CD4-positive, CD25-positive, alpha-beta regulatory T cell (primary cell): ENCODE results near the gene CERS6. TPM values are rescaled to one million over a fixed set of nuclear protein-coding genes. Genes with fewer than 3 reads are reported as not detected.
A peak's percentile ranks its signal among the peaks of the same experiment; 100 is the strongest.
"Not testable (repeated sequence)": the region's sequence is repeated elsewhere in the genome, so short reads cannot be mapped to it uniquely, and the experiment has no call there.

Experiments
- ATAC-seq, 2 donors: fragments of 150-1000 bp; cut with Tn5 transposase; one replicate each; pipeline ENCODE4 v1.10.0; 2021; ENCODE audit warnings: low read depth in 2 of 2, moderate number of reproducible peaks in 2 of 2, moderate library complexity in 1 of 2
- DNase-seq, 3 donors: peaks; one replicate each; pipeline versions ENCODE4 v3.0.0 to v3.0.0-alpha.2; 2012 to 2022; ENCODE audit warnings: mixed read lengths in 1 of 3
- H3K27ac ChIP-seq: one replicate; pipeline ENCODE4 v1.7.0; 2013; ENCODE audit warnings: mild to moderate bottlenecking, low read length; ENCODE audit not compliant: insufficient read depth, poor library complexity, severe bottlenecking
- H3K27me3 ChIP-seq: one replicate; pipeline ENCODE4 v1.7.0; 2013; ENCODE audit warnings: low read length; ENCODE audit not compliant: control insufficient read depth, insufficient read depth
- H3K36me3 ChIP-seq: one replicate; pipeline ENCODE4 v1.7.0; 2013; ENCODE audit warnings: mild to moderate bottlenecking, low read length, moderate library complexity; ENCODE audit not compliant: control insufficient read depth, insufficient read depth
- H3K4me1 ChIP-seq: 2 replicates; pipeline ENCODE4 v1.7.0; 2013; ENCODE audit warnings: mild to moderate bottlenecking, low read length; ENCODE audit not compliant: insufficient read depth, control insufficient read depth, poor library complexity, severe bottlenecking
- H3K4me3 ChIP-seq: one replicate; pipeline ENCODE4 v1.7.0; 2013; ENCODE audit warnings: low read depth, mild to moderate bottlenecking, low read length, moderate library complexity
- H3K9me3 ChIP-seq, 2 experiments: 1 replicate in 1 of 2; 2 replicates in 1 of 2; pipeline ENCODE4 v1.7.0; 2013; ENCODE audit warnings: low read length in 2 of 2, mild to moderate bottlenecking in 1 of 2, moderate library complexity in 1 of 2; ENCODE audit not compliant: control insufficient read depth in 2 of 2
- H3K27ac Mint-ChIP-seq, 3 donors: one replicate each; pipeline ENCODE4 v1.8.0; 2020 to 2022; ENCODE audit warnings: mild to moderate bottlenecking in 3 of 3, mixed read lengths in 3 of 3, moderate library complexity in 2 of 3
- H3K27me3 Mint-ChIP-seq: one replicate; pipeline ENCODE4 v1.8.0; 2022; ENCODE audit warnings: mild to moderate bottlenecking, mixed read lengths
- H3K36me3 Mint-ChIP-seq: one replicate; pipeline ENCODE4 v1.8.0; 2020; ENCODE audit warnings: mixed read lengths
- H3K4me1 Mint-ChIP-seq, 4 donors: one replicate each; pipeline ENCODE4 v1.8.0; 2020 to 2022; ENCODE audit warnings: mixed read lengths in 4 of 4, mild to moderate bottlenecking in 1 of 4
- H3K4me3 Mint-ChIP-seq, 4 donors: one replicate each; pipeline ENCODE4 v1.8.0; 2020 to 2022; ENCODE audit warnings: mild to moderate bottlenecking in 4 of 4, mixed read lengths in 4 of 4, moderate library complexity in 3 of 4
- H3K9me3 Mint-ChIP-seq, 7 donors: one replicate each; pipeline ENCODE4 v1.8.0; 2020 to 2022; ENCODE audit warnings: mixed read lengths in 7 of 7, mild to moderate bottlenecking in 3 of 7, moderate library complexity in 2 of 7
- polyA plus RNA-seq, 4 donors: library from polyadenylated mRNA; unstranded; fragments of 300-500 nt; fragmentation: Illumina TruSeq; gene quantifications; one replicate each; pipeline ENCODE4 v1.2.3, GENCODE V29; 2021
- total RNA-seq: library from RNA; stranded (reverse); gene quantifications from one replicate; pipeline ENCODE4 v1.2.3, GENCODE V29; 2022

CERS6 gene
- total and polyA plus RNA-seq, 5 donors from 2014 or later, result 1.3 to 5.3 (median 3.6) TPM

DNA sequence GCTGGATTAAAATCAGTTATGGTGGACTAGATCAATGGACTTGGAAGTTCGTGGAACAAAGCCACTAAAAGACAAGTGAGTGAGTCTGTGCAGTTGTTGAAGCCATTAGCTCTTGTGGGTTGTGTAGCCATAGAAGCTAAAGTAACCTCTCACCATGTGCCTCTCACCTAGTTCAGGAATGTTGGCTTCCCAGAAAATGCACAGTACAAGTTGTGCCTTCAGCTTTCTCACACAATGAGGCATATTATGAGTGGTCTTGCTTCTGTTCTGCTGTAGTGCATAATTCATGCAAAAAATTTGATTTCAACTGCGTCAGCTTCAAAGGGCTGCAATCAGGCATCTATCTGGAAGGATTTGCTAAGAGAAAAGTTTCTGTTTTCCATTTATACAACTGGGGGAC lies 26.2 kb downstream of the CERS6 start:
- Mint-ChIP-seq H3K27me3 (peaks cover 9% of the 10 kb centered on the region), H3K27ac (no peak overlapping the region), H3K4me1 (peaks cover 0 to 33% (median 1%) of the 10 kb centered on the region in 4 donors), H3K36me3 (no peaks in the 10 kb centered on the region), H3K9me3 (peaks cover 0 to 5% (median 0%) of the 10 kb centered on the region in 7 donors), H3K4me3 (no peak overlapping the region)
- DNase-seq (no peak), ATAC-seq (no peak)
- no peaks in the 10 kb centered on the region for H3K4me1 ChIP-seq
- H3K36me3 ChIP-seq, result no peaks in the 10 kb centered on the region
- H3K27me3 ChIP-seq, result no peaks in the 10 kb centered on the region
- H3K4me3 ChIP-seq, result no peak overlapping the region
- H3K27ac ChIP-seq, result no peak overlapping the region
- H3K9me3 ChIP-seq, result no peaks in the 10 kb centered on the region

- no peak for DNase-seq
- H3K4me1 Mint-ChIP-seq, result peaks cover 0 to 27% (median 1%) of the 10 kb centered on the region in 4 donors
- no peak overlapping the region for H3K27ac ChIP-seq
- H3K27me3 Mint-ChIP-seq, result peaks cover 9% of the 10 kb centered on the region
- H3K36me3 ChIP-seq, result no peaks in the 10 kb centered on the region
- H3K4me3 Mint-ChIP-seq, result no peak overlapping the region
- no peaks in the 10 kb centered on the region for H3K9me3 ChIP-seq
- H3K4me1 ChIP-seq, result no peaks in the 10 kb centered on the region
- H3K27me3 ChIP-seq, result no peaks in the 10 kb centered on the region
- H3K36me3 Mint-ChIP-seq, result no peaks in the 10 kb centered on the region
- no peak overlapping the region for H3K27ac Mint-ChIP-seq
- ATAC-seq, result no peak
- H3K9me3 Mint-ChIP-seq, result peaks cover 0 to 5% (median 0%) of the 10 kb centered on the region in 7 donors
- H3K4me3 ChIP-seq, result no peak overlapping the region
These were observed 27.1 kb downstream of the CERS6 start for GRCh38 chr2:168482952-168483831.

DNA sequence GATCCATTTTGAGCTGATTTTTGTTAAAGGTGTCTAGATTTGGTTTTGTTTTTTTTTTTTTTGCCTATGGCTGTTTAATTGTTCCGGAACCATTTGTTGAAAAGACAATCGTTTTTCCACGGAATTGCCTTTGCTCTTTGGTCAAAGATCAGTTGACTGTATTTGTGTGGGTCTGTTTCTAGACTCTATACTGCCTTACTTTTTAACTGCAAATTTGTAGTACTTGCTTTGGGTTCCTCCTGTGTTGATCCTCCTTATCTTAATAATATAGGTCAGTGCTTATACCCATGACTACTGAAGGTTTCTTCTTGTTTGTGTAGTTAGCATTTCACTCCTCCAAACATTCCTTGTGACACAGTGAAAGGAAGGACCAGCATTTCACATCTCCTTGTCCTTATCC lies 30.4 kb downstream of the CERS6 start:
- Histone ChIP-seq H3K4me1 (peaks cover 13% of the 10 kb centered on the region), H3K4me3 (no peak overlapping the region), H3K9me3 (no peaks in the 10 kb centered on the region), H3K27ac (no peak overlapping the region), H3K27me3 (no peaks in the 10 kb centered on the region), H3K36me3 (no peaks in the 10 kb centered on the region)
- peaks cover 18% of the 10 kb centered on the region for H3K27me3 Mint-ChIP-seq
- DNase-seq (no peak), ATAC-seq (no peak)
- no peak overlapping the region for H3K27ac Mint-ChIP-seq
- H3K36me3 Mint-ChIP-seq, result no peaks in the 10 kb centered on the region
- no peak overlapping the region for H3K4me3 Mint-ChIP-seq
- H3K4me1 Mint-ChIP-seq, result peaks cover 11 to 33% (median 15%) of the 10 kb centered on the region in 4 donors
- H3K9me3 Mint-ChIP-seq, result peaks cover 0 to 5% (median 0%) of the 10 kb centered on the region in 7 donors

GRCh38 chr2:168490015-168490874 lies 34.2 kb downstream of the CERS6 start:
- ATAC-seq, result peak; percentile 70 to 81

GRCh38 chr2:168490946-168491605 lies 35.0 kb downstream of the CERS6 start:
- Histone ChIP-seq H3K27me3 (no peaks in the 10 kb centered on the region), H3K4me3 (peak overlapping the region; percentile 76), H3K27ac (no peak overlapping the region), H3K4me1 (peaks cover 13% of the 10 kb centered on the region), H3K36me3 (no peaks in the 10 kb centered on the region), H3K9me3 (no peaks in the 10 kb centered on the region)
- ATAC-seq (no peak), DNase-seq (peak in 1 of 3 donors; percentile 28)
- Mint-ChIP-seq H3K4me1 (peaks cover 13 to 37% (median 19%) of the 10 kb centered on the region in 4 donors), H3K9me3 (peaks cover 0 to 7% (median 0%) of the 10 kb centered on the region in 7 donors), H3K27me3 (peaks cover 9% of the 10 kb centered on the region), H3K4me3 (peak overlapping the region; percentile 58 to 88 (median 70)), H3K27ac (peak overlapping the region; percentile 11 to 53 (median 24)), H3K36me3 (peaks cover 5% of the 10 kb centered on the region)

More at GRCh38 chr2:168490015-168490874, 34.2 kb downstream of the CERS6 start:
- Histone ChIP-seq H3K9me3 (no peaks in the 10 kb centered on the region), H3K4me3 (peak overlapping the region; percentile 76), H3K36me3 (no peaks in the 10 kb centered on the region), H3K27ac (no peak overlapping the region), H3K4me1 (peaks cover 13% of the 10 kb centered on the region), H3K27me3 (no peaks in the 10 kb centered on the region)
- Mint-ChIP-seq H3K9me3 (peaks cover 0 to 5% (median 0%) of the 10 kb centered on the region in 7 donors), H3K27ac (peak overlapping the region; percentile 11 to 64 (median 53)), H3K4me3 (peak overlapping the region; percentile 58 to 88 (median 70)), H3K27me3 (peaks cover 9% of the 10 kb centered on the region), H3K4me1 (peaks cover 13 to 34% (median 18%) of the 10 kb centered on the region in 4 donors), H3K36me3 (peaks cover 5% of the 10 kb centered on the region)
- peak in 2 of 3 donors; percentile 15 to 75 for DNase-seq

GRCh38 chr2:168491728-168492127 lies 35.7 kb downstream of the CERS6 start:
- H3K36me3 Mint-ChIP-seq, H3K9me3 Mint-ChIP-seq, DNase-seq, H3K27ac ChIP-seq, ATAC-seq, H3K27me3 Mint-ChIP-seq, H3K27ac Mint-ChIP-seq, H3K36me3 ChIP-seq, H3K4me3 ChIP-seq, H3K4me3 Mint-ChIP-seq, H3K9me3 ChIP-seq, H3K27me3 ChIP-seq: not testable (repeated sequence)
- peaks cover 13% of the 10 kb centered on the region for H3K4me1 ChIP-seq
- peaks cover 13 to 38% (median 19%) of the 10 kb centered on the region in 4 donors for H3K4me1 Mint-ChIP-seq

- H3K9me3 Mint-ChIP-seq, H3K27ac ChIP-seq, ATAC-seq, H3K36me3 Mint-ChIP-seq, H3K36me3 ChIP-seq, DNase-seq, H3K4me3 ChIP-seq, H3K27me3 ChIP-seq, H3K4me3 Mint-ChIP-seq, H3K9me3 ChIP-seq, H3K27ac Mint-ChIP-seq: not testable (repeated sequence)
- H3K4me1 ChIP-seq, result peaks cover 13% of the 10 kb centered on the region
- peaks cover 10% of the 10 kb centered on the region for H3K27me3 Mint-ChIP-seq
- peaks cover 13 to 39% (median 20%) of the 10 kb centered on the region in 4 donors for H3K4me1 Mint-ChIP-seq
These were observed 37.1 kb downstream of the CERS6 start for GRCh38 chr2:168493219-168493618.
